ENCODE measurements around the gene CEMP1. TPM values are rescaled to one million over a fixed set of nuclear protein-coding genes. Genes with fewer than 3 reads are reported as not detected.

CEMP1 gene
- total and polyA plus RNA-seq, 2 experiments from 2014 or later: 0.31 to 7.5 TPM

GRCh38 chr16:2482249-2482648 is 49.0 kb downstream of the CEMP1 start:
- Histone ChIP-seq H3K79me2 (replicated peaks; ENCODE audit: insufficient read depth) (peaks cover 8% of the 10 kb centered on the region), H2AFZ (no peak overlapping the region), H3F3A (replicated peaks; ENCODE audit: low read depth) (no peaks in the 10 kb centered on the region), H3K27me3 (ENCODE audit: insufficient read depth) (no peaks in the 10 kb centered on the region), H3K4me3 (no peak overlapping the region), H3K9me2 (ENCODE audit: insufficient read depth) (no peaks in the 10 kb centered on the region), H3K36me3 (ENCODE audit: insufficient read depth) (no peaks in the 10 kb centered on the region), H3K4me2 (no peak overlapping the region), H3K27ac (ENCODE audit: low read depth) (no peak overlapping the region), H3K4me1 (ENCODE audit: insufficient read depth) (no peaks in the 10 kb centered on the region), H4K20me1 (replicated peaks; ENCODE audit: insufficient read depth) (peaks cover 16% of the 10 kb centered on the region)
- DNase-seq (ENCODE audit: low spot score) (no peak), ATAC-seq (no peak)
- TF ChIP-seq POLR2AphosphoS5 (IDR thresholded peaks at IDR 0.05; ENCODE audit: low read depth) (no peak), CREB1 (CRISPR knock-in tag; IDR thresholded peaks at IDR 0.05; ENCODE audit: low read depth) (no peak), ZNF114 (CRISPR knock-in tag; IDR thresholded peaks at IDR 0.05) (no peak), REST (IDR thresholded peaks at IDR 0.05; ENCODE audit: unreplicated experiment) (no peak), EZH2phosphoT487 (IDR thresholded peaks at IDR 0.05; ENCODE audit: unreplicated experiment) (no peak), CTCF (conservative IDR thresholded peaks at IDR 0.05; ENCODE audit: low read depth in 2 of 2) (no peak), JUNB (IDR thresholded peaks at IDR 0.05; ENCODE audit: unreplicated experiment) (no peak), STAT1 (IDR thresholded peaks at IDR 0.05; ENCODE audit: unreplicated experiment) (no peak), NANOG (IDR thresholded peaks at IDR 0.05; ENCODE audit: borderline replicate concordance) (no peak), ETS1 (IDR thresholded peaks at IDR 0.05) (no peak), ZNF331 (CRISPR knock-in tag; IDR thresholded peaks at IDR 0.05; ENCODE audit: low read depth) (no peak), EZH2 (IDR thresholded peaks at IDR 0.05; ENCODE audit: low read depth, unreplicated experiment) (no peak), ZNF462 (CRISPR knock-in tag; IDR thresholded peaks at IDR 0.05) (no peak)
- Mint-ChIP-seq H3K36me3 (ENCODE audit: low read depth) (no peaks in the 10 kb centered on the region; the same call in 1 of the 3 replicates), H3K9me3 (no peaks in the 10 kb centered on the region), H3K4me3 (no peak overlapping the region), H3K4me1 (peaks cover 16% of the 10 kb centered on the region), H3K27me3 (ENCODE audit: insufficient read depth, low read depth, poor library complexity) (peaks cover 14% of the 10 kb centered on the region), H3K27ac (no peak overlapping the region)

All from GM23338 (cell line).